WERI-Rb-1 (cell line): Measurements from ENCODE around the gene CR2.

ENCODE experiments used
- DNase-seq: peaks from one replicate; pipeline ENCODE4 v3.0.0-alpha.2; 2020
- H3K27ac ChIP-seq: fragments of 250-450 bp; sonication (Bioruptor Pico); 2 replicates; pipeline ENCODE4 v1.5.1; 2020; ENCODE audit warnings: mild to moderate bottlenecking, moderate library complexity
- H3K27me3 ChIP-seq: fragments of 250-450 bp; sonication (Bioruptor Pico); 2 replicates; pipeline ENCODE4 v1.5.1; 2021; ENCODE audit warnings: mild to moderate bottlenecking, low read depth, moderate library complexity; ENCODE audit not compliant: insufficient read depth, severe bottlenecking
- H3K36me3 ChIP-seq: fragments of 250-450 bp; sonication (Bioruptor Pico); 2 replicates; pipeline ENCODE4 v1.5.1; 2020; ENCODE audit warnings: mild to moderate bottlenecking, moderate library complexity
- H3K4me3 ChIP-seq: 2 replicates; pipeline ENCODE4 v1.5.1; 2011; ENCODE audit warnings: low read depth, mild to moderate bottlenecking, control low read depth, low read length
- H3K9me3 ChIP-seq: fragments of 250-450 bp; sonication (Bioruptor Pico); 2 replicates; pipeline ENCODE4 v1.5.1; 2021; ENCODE audit warnings: mild to moderate bottlenecking, moderate library complexity; ENCODE audit not compliant: severe bottlenecking
- CTCF ChIP-seq: IDR thresholded peaks from 2 replicates; pipeline ENCODE4 v1.5.1; 2011; ENCODE audit warnings: low read depth, mild to moderate bottlenecking, control low read depth, inconsistent platforms, low read length

CR2 gene

GRCh38 chr1:207414606-207415108 lies 39.5 kb upstream of the CR2 start:
- TF ChIP-seq CTCF: no peak
- Histone ChIP-seq H3K27me3 (peaks cover 97% of the 10 kb centered on the region), H3K9me3 (peaks cover 10% of the 10 kb centered on the region), H3K27ac (no peak overlapping the region), H3K4me3 (no peak overlapping the region), H3K36me3 (no peaks in the 10 kb centered on the region)
- no peak for DNase-seq

GRCh38 chr1:207417076-207417475 lies 37.1 kb upstream of the CR2 start:
- Histone ChIP-seq H3K36me3 (no peaks in the 10 kb centered on the region), H3K27me3 (peaks cover 99% of the 10 kb centered on the region), H3K9me3 (peaks cover 26% of the 10 kb centered on the region), H3K27ac (no peak overlapping the region), H3K4me3 (no peak overlapping the region)
- TF ChIP-seq CTCF: no peak
- no peak for DNase-seq

DNA sequence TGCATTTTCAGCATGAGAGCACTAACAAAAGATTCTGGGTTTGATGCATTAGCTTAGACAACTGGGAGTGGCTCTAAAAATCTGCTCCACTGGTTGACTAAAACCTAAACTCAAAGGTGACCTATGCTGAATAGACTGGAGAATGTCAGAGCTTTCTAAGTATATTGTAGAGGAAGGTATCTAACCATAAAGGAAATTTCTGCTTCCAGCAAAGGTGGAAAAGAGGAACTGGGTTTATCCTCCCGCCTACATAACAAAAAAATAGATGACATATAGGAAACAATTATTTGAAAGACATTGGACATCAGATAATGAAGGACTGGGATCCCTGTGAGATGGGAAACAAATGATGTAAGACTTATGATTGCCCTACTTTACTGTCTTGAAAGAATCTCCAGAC lies 35.8 kb upstream of the CR2 start:
- Histone ChIP-seq H3K27ac (no peak overlapping the region), H3K9me3 (peaks cover 26% of the 10 kb centered on the region), H3K27me3 (peaks cover 99% of the 10 kb centered on the region), H3K4me3 (no peak overlapping the region), H3K36me3 (no peaks in the 10 kb centered on the region)
- no peak for TF ChIP-seq CTCF
- no peak for DNase-seq

DNA sequence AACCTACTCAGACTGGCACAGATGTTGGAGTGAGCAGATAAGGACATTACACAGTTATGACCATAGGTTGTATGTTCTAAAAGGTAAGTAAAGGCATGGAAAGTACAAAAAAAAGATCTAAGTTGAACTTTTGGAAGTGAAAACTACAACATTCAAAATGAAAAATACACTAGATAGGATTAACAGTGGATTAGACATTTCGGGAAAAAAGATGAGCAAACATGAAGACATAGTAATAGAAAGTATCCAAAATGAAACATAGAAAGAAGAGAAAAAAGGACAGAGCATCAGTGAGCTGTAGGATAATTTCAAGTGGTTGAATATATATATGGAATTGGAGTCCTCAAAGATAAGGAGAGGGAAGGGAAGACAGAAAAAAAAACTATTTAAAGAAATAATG lies 34.0 kb upstream of the CR2 start:
- no peak for TF ChIP-seq CTCF
- H3K27me3 ChIP-seq: peaks cover 99% of the 10 kb centered on the region
- no peaks in the 10 kb centered on the region for H3K36me3 ChIP-seq
- H3K9me3 ChIP-seq: peaks cover 26% of the 10 kb centered on the region
- no peak for DNase-seq
- H3K4me3 ChIP-seq: no peak overlapping the region
- H3K27ac ChIP-seq: no peak overlapping the region

GRCh38 chr1:207421078-207421477 lies 33.0 kb upstream of the CR2 start:
- H3K27me3 ChIP-seq: peaks cover 99% of the 10 kb centered on the region
- no peak for TF ChIP-seq CTCF

GRCh38 chr1:207423560-207424292 lies 30.4 kb upstream of the CR2 start:
- no peak for DNase-seq
- no peak for TF ChIP-seq CTCF
- no peaks in the 10 kb centered on the region for H3K36me3 ChIP-seq
- peaks cover 32% of the 10 kb centered on the region for H3K9me3 ChIP-seq
- peaks cover 95% of the 10 kb centered on the region for H3K27me3 ChIP-seq
- no peak overlapping the region for H3K27ac ChIP-seq
- no peak overlapping the region for H3K4me3 ChIP-seq

More at GRCh38 chr1:207421078-207421477, 33.0 kb upstream of the CR2 start:
- no peak overlapping the region for H3K27ac ChIP-seq
- no peak overlapping the region for H3K4me3 ChIP-seq
- DNase-seq: no peak
- no peaks in the 10 kb centered on the region for H3K36me3 ChIP-seq
- peaks cover 26% of the 10 kb centered on the region for H3K9me3 ChIP-seq
